HCT116 (cell line): ENCODE data around the gene ERMARD. TPM values are rescaled to one million over a fixed set of nuclear protein-coding genes. Genes with fewer than 3 reads are reported as not detected.

Source experiments
- ATAC-seq: fragments of 200-7000 bp; cut with Tn5 transposase; 2 replicates; pipeline ENCODE4 v1.9.1; 2020; ENCODE audit warnings: mild to moderate bottlenecking, moderate library complexity
- BruUV-seq: library from RNA; stranded (reverse); fragments of 400-500 nt; replicated peaks from 2 replicates; lab custom pipeline; 2021; lab: Mats Ljungman, UMichigan
- CTCF ChIA-PET: fragments of 300-600 bp; sonication (Branson Sonifier 250); formaldehyde crosslinking; loops from one replicate; lab custom pipeline; 2021; ENCODE audit warnings: antibody characterized with exemption; lab: Charles Lee
- POLR2A ChIA-PET: fragments of 300-600, 350-600 bp; sonication (Branson Sonifier 250); formaldehyde crosslinking; loops from one replicate; lab custom pipeline; 2021; ENCODE audit warnings: antibody characterized with exemption; lab: Charles Lee
- RAD21 ChIA-PET, 2 experiments: fragments of 300-600 bp; sonication (Branson Sonifier 250); formaldehyde crosslinking; loops; one replicate each; lab custom pipeline; 2023; ENCODE audit warnings: low total read pairs in 2 of 2; ENCODE audit not compliant: uncharacterized antibody in 2 of 2, unreplicated experiment in 2 of 2, low non-redundant PET in 1 of 2; lab: Charles Lee
- DNase-seq: peaks from one replicate; pipeline ENCODE4 v3.0.0-alpha.2; 2010; ENCODE audit warnings: low read depth, low spot score
- H2AFZ ChIP-seq: fragments of 200-600 bp; shearing (Covaris generic), sonication (generic); 2 replicates; pipeline ENCODE4 v1.6.1; 2017; ENCODE audit warnings: low read depth, mixed run types, mixed read lengths, antibody characterized with exemption, low read length; ENCODE audit not compliant: poor library complexity, severe bottlenecking
- H3K27ac ChIP-seq: 2 replicates; pipeline ENCODE4 v1.5.1; 2012; ENCODE audit warnings: low read depth, low read length
- H3K27me3 ChIP-seq: fragments of 200-600 bp; sonication (generic); 2 replicates; pipeline ENCODE4 v1.6.1; 2016; ENCODE audit warnings: mixed run types, low read length, mixed read lengths; ENCODE audit not compliant: insufficient read depth
- H3K36me3 ChIP-seq, 2 experiments: fragments of 200-500 bp in 1 of 2; fragments of 200-600 bp in 1 of 2; sonication (Bioruptor generic) in 1 of 2; sonication (generic) in 1 of 2; 2 replicates each; pipeline versions ENCODE4 v1.5.1 to v1.6.1; 2014 to 2016; ENCODE audit warnings: low read length in 2 of 2, inconsistent platforms in 1 of 2, mixed read lengths in 1 of 2, mixed run types in 1 of 2; ENCODE audit not compliant: insufficient read depth in 2 of 2, control insufficient read depth in 1 of 2
- H3K4me1 ChIP-seq, 2 experiments: fragments of 200-600 bp in 1 of 2; sonication (generic) in 1 of 2; 2 replicates each; pipeline versions ENCODE4 v1.5.1 to v1.6.1; 2012 to 2017; ENCODE audit warnings: low read length in 2 of 2, inconsistent platforms in 1 of 2, mild to moderate bottlenecking in 1 of 2, mixed read lengths in 1 of 2, mixed run types in 1 of 2, moderate library complexity in 1 of 2; ENCODE audit not compliant: insufficient read depth in 2 of 2, control insufficient read depth in 1 of 2
- H3K4me2 ChIP-seq: fragments of 200-600 bp; sonication (generic); 2 replicates; pipeline ENCODE4 v1.6.1; 2017; ENCODE audit warnings: mixed run types, low read length, mixed read lengths
- H3K4me3 ChIP-seq, 2 experiments: fragments of 200-600 bp in 1 of 2; sonication (generic) in 1 of 2; replicated peaks in 1 of 2; 2 replicates each; pipeline ENCODE4 v1.5.1; 2011 to 2016; ENCODE audit warnings: low read length in 2 of 2, control low read depth in 1 of 2, low read depth in 1 of 2, mild to moderate bottlenecking in 1 of 2, mixed read lengths in 1 of 2, mixed run types in 1 of 2
- H3K79me2 ChIP-seq: fragments of 200-600 bp; sonication (generic); 2 replicates; pipeline ENCODE4 v1.6.1; 2017; ENCODE audit warnings: mild to moderate bottlenecking, mixed run types, low read length, moderate library complexity, mixed read lengths; ENCODE audit not compliant: insufficient read depth
- H3K9ac ChIP-seq: fragments of 200-600 bp; sonication (generic); 2 replicates; pipeline ENCODE4 v1.6.1; 2016; ENCODE audit warnings: low read length, mixed read lengths
- H3K9me2 ChIP-seq: fragments of 200-600 bp; sonication (generic), shearing (Covaris generic); 2 replicates; pipeline ENCODE4 v1.6.1; 2017; ENCODE audit warnings: mixed run types, mild to moderate bottlenecking, moderate library complexity; ENCODE audit not compliant: insufficient read depth
- H3K9me3 ChIP-seq, 2 experiments: fragments of 200-500 bp in 1 of 2; fragments of 200-600 bp in 1 of 2; sonication (Bioruptor generic) in 1 of 2; sonication (generic) in 1 of 2; 2 replicates each; pipeline ENCODE4 v1.6.1; 2014 to 2017; ENCODE audit warnings: low read length in 2 of 2, mixed read lengths in 2 of 2, inconsistent platforms in 1 of 2, low read depth in 1 of 2, mild to moderate bottlenecking in 1 of 2, mixed run types in 1 of 2, moderate library complexity in 1 of 2; ENCODE audit not compliant: control insufficient read depth in 1 of 2, insufficient read depth in 1 of 2
- H4K20me1 ChIP-seq: fragments of 200-600 bp; sonication (generic), shearing (Covaris generic); 2 replicates; pipeline ENCODE4 v1.6.1; 2017; ENCODE audit warnings: mixed run types, mild to moderate bottlenecking, moderate library complexity; ENCODE audit not compliant: insufficient read depth
- CEBPB ChIP-seq: IDR thresholded peaks from 2 replicates; pipeline ENCODE4 v1.6.1; 2012; ENCODE audit warnings: low read depth
- JUND ChIP-seq: IDR thresholded peaks from 2 replicates; pipeline ENCODE4 v1.6.1; 2012
- POLR2A ChIP-seq: IDR thresholded peaks from 2 replicates; pipeline ENCODE4 v1.7.0; 2011; ENCODE audit warnings: borderline replicate concordance; ENCODE audit not compliant: insufficient read depth, insufficient read length; ENCODE audit errors: extremely low read depth
- POLR2AphosphoS5 ChIP-seq: IDR thresholded peaks from 2 replicates; pipeline ENCODE4 v1.6.1; 2011; ENCODE audit warnings: mild to moderate bottlenecking, low read depth, low read length, moderate library complexity
- RAD21 ChIP-seq: IDR thresholded peaks from 2 replicates; pipeline ENCODE4 v1.6.1; 2012; ENCODE audit warnings: low read depth, mild to moderate bottlenecking
- SIN3A ChIP-seq: IDR thresholded peaks from 2 replicates; pipeline ENCODE4 v1.6.1; 2012; ENCODE audit warnings: low read depth
- SP1 ChIP-seq: IDR thresholded peaks from 2 replicates; pipeline ENCODE4 v1.6.1; 2012; ENCODE audit warnings: low read depth
- TCF7L2 ChIP-seq: IDR thresholded peaks from 2 replicates; pipeline ENCODE4 v1.7.0; 2011; ENCODE audit warnings: borderline replicate concordance, inconsistent platforms; ENCODE audit not compliant: insufficient read depth, insufficient read length; ENCODE audit errors: extremely low read depth
- YY1 ChIP-seq: IDR thresholded peaks from 2 replicates; pipeline ENCODE4 v1.6.1; 2011; ENCODE audit warnings: low read length, low read depth, moderate library complexity, mild to moderate bottlenecking; ENCODE audit not compliant: insufficient replicate concordance; ENCODE audit errors: extremely low read depth
- intact Hi-C: fragments of 100-400 bp; cut with micrococcal nuclease; formaldehyde crosslinking; loops from 2 replicates; pipeline ENCODE4 v1.10.0; 2022
- total RNA-seq: library from RNA; stranded (reverse); gene quantifications from one replicate; pipeline ENCODE4 v1.2.1, GENCODE V29; 2021; ENCODE audit not compliant: unreplicated experiment

Gene ERMARD
- total RNA-seq, 1 experiment from 2014 or later = 24.7 TPM

DNA sequence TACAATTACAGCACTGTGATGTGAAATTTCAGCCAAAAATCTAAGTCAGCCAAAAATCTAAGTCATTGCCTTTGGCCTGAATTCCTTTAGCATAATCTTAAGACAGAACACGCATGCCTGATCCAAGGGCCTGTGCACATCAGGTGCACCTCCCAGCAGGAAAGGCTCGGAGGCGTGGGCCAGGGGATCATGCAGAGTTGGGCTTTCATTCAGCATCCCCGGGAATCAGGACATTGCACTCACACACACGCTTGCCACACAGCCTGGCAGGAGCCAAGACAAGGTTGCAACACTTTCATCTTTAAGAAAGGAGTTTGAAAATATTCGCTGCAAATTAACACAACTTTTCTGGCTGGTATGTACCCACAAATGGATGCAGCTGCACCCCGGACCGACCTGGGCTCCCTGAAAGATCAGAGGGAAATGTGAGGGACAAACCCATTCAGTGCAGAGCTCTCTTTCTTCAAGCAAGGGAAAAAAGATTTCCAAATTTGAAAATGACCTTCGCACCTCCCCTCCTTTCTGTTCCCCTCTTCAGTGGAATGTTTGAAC, 48.8 kb downstream of the ERMARD start:
- Histone ChIP-seq H3K27ac (no peak overlapping the region), H3K36me3 (no peaks in the 10 kb centered on the region), H3K27me3 (peaks cover 21% of the 10 kb centered on the region; the same call in 1 of the 2 replicates)
- TF ChIP-seq POLR2A (no peak), TCF7L2 (no peak), SIN3A (no peak), CEBPB (no peak), JUND (no peak), YY1 (no peak), SP1 (no peak), RAD21 (no peak), POLR2AphosphoS5 (no peak)
- TF ChIP-seq, all 23 proteins: peak for 0
- ChIA-PET RAD21 (no interaction called here), POLR2A (no interaction called here), CTCF (interaction anchor here (1.0 to 2.4 kb wide), 2 partner anchors 10 to 32 kb away, joined by 3 to 12 read pairs; no protein-coding TSS in a partner anchor)
- Histone ChIP-seq H3K9ac (no peak overlapping the region), H3K9me2 (no peaks in the 10 kb centered on the region), H3K4me2 (peak overlapping the region; percentile 43), H3K4me1 (peaks cover 12 to 15% of the 10 kb centered on the region in 2 experiments), H3K79me2 (no peaks in the 10 kb centered on the region), H2AFZ (no peak overlapping the region), H4K20me1 (no peaks in the 10 kb centered on the region), H3K9me3 (no peaks in the 10 kb centered on the region), H3K4me3 (peak overlapping the region in 1 of 2 experiments; percentile 4; a peak in 1 of 4 replicates)
- no peak for DNase-seq
- intact Hi-C loops = no loop called here
- peak; percentile 64; the same call in 1 of the 2 replicates for ATAC-seq
- no TSS peak for BruUV-seq
